Fibroblast of mammary gland (primary cell): ENCODE data around the gene TTC39C.

ENCODE experiments used
- DNase-seq: peaks from one replicate; pipeline ENCODE4 v3.0.0-alpha.2; 2010; ENCODE audit warnings: low read depth
- H3K4me3 ChIP-seq: 2 replicates; pipeline ENCODE4 v1.5.1; 2011; ENCODE audit warnings: low read depth, mild to moderate bottlenecking, low read length, moderate library complexity; ENCODE audit not compliant: control insufficient read depth
- CTCF ChIP-seq: conservative IDR thresholded peaks from 2 replicates; pipeline ENCODE4 v1.5.1; 2011; ENCODE audit warnings: low read depth, low read length, inconsistent platforms; ENCODE audit not compliant: control insufficient read depth, insufficient read depth

The TTC39C gene

GRCh38 chr18:24176727-24177416, 162.3 kb downstream of the TTC39C start:
- no peak overlapping the region for H3K4me3 ChIP-seq
- TF ChIP-seq CTCF: peak; percentile 83
- peak; percentile 60 for DNase-seq

GRCh38 chr18:24177499-24178133, 163.1 kb downstream of the TTC39C start:
- DNase-seq: no peak
- no peak for TF ChIP-seq CTCF
- no peak overlapping the region for H3K4me3 ChIP-seq

DNA sequence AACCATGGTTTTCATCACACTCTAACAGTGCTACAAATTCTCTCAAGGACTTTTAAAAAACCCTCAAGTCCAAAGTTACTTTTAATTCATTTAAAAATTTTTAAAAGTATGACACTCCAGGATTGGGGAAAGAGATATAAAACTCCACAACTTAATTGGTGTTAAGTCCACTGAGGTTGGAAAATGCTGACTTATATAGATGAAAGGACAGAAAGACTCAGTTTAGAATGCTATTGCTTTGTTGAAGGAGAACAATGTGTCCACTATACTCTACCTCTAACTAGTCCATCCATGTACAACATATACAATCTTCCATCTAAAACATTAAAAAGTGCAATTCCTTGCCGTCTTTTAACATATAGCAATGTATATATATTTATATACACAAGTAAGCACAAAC, 165.5 kb downstream of the TTC39C start:
- DNase-seq: no peak
- H3K4me3 ChIP-seq: no peak overlapping the region
- TF ChIP-seq CTCF: no peak

- no peak for TF ChIP-seq CTCF
- no peak overlapping the region for H3K4me3 ChIP-seq
- no peak for DNase-seq
Measured at GRCh38 chr18:24181806-24182205, 167.3 kb downstream of the TTC39C start.
